Suprapubic skin (tissue), 4 donors: Measurements from ENCODE around the gene TTYH1. TPM values are rescaled to one million over a fixed set of nuclear protein-coding genes. Genes with fewer than 3 reads are reported as not detected.

Experiments
- DNase-seq, 2 donors: peaks; one replicate each; pipeline ENCODE4 v3.0.0-alpha.2; 2019; ENCODE audit warnings: low spot score in 2 of 2
- H3K27ac ChIP-seq: fragments of 200-600 bp; sonication (generic); one replicate; pipeline ENCODE4 v1.5.1; 2019
- H3K27me3 ChIP-seq: fragments of 200-600 bp; sonication (generic); one replicate; pipeline ENCODE4 v1.5.1; 2019
- H3K36me3 ChIP-seq: fragments of 200-600 bp; sonication (generic); one replicate; pipeline ENCODE4 v1.5.1; 2019
- H3K4me1 ChIP-seq: fragments of 200-600 bp; sonication (generic); one replicate; pipeline ENCODE4 v1.5.1; 2019
- H3K4me3 ChIP-seq: fragments of 200-600 bp; sonication (generic); one replicate; pipeline ENCODE4 v1.5.1; 2019; ENCODE audit warnings: mild to moderate bottlenecking
- H3K9me3 ChIP-seq: fragments of 200-600 bp; sonication (generic); one replicate; pipeline ENCODE4 v1.5.1; 2019
- CTCF ChIP-seq, 2 donors: fragments of 200-600 bp in 1 of 2; fragments of 450-650 bp in 1 of 2; sonication (generic) in 1 of 2; IDR thresholded peaks; one replicate each; pipeline ENCODE4 v1.5.1; 2016 to 2019; ENCODE audit warnings: antibody characterized with exemption in 2 of 2, mild to moderate bottlenecking in 1 of 2, moderate library complexity in 1 of 2
- EP300 ChIP-seq: sonication (generic); formaldehyde crosslinking; IDR thresholded peaks from one replicate; pipeline ENCODE4 v1.6.1; 2017; ENCODE audit warnings: antibody characterized with exemption
- POLR2A ChIP-seq, 2 donors: fragments of 450-650 bp; IDR thresholded peaks; one replicate each; pipeline ENCODE4 v1.6.1; 2017; ENCODE audit warnings: antibody characterized with exemption in 2 of 2, mild to moderate bottlenecking in 2 of 2, moderate library complexity in 2 of 2
- POLR2AphosphoS5 ChIP-seq, 3 donors: sonication (generic); formaldehyde crosslinking; IDR thresholded peaks; one replicate each; pipeline ENCODE4 v1.6.1; 2017; ENCODE audit warnings: antibody characterized with exemption in 3 of 3
- WGBS: methylation state at CpG from one replicate; pipeline ENCODE4 v1.1.5; 2018; 5-methylcytosine and 5-hydroxymethylcytosine counted together
- total RNA-seq, 4 donors: library from RNA; depleted of rRNA; stranded (reverse); fragments of >200 nt; gene quantifications; one replicate each; pipeline ENCODE4 v1.1.0, GENCODE V29; 2016

Gene TTYH1
- total RNA-seq, 4 donors from 2014 or later: 11.2 to 20.4 (median 12.5) TPM

- WGBS: 31% methylated on average over 4 of the region's 13 CpGs
- H3K27ac ChIP-seq: no peak overlapping the region
- H3K36me3 ChIP-seq: no peaks in the 10 kb centered on the region
- H3K27me3 ChIP-seq: peaks cover 48% of the 10 kb centered on the region
- TF ChIP-seq POLR2A (IDR thresholded peaks at IDR 0.05): no peak
- no peak for TF ChIP-seq POLR2AphosphoS5 (IDR thresholded peaks at IDR 0.05)
- TF ChIP-seq CTCF (IDR thresholded peaks at IDR 0.05): no peak
- TF ChIP-seq EP300: no peak
- no peak for DNase-seq
- peaks cover 20% of the 10 kb centered on the region for H3K4me1 ChIP-seq
- no peaks in the 10 kb centered on the region for H3K9me3 ChIP-seq
- H3K4me3 ChIP-seq: no peak overlapping the region
Observed at GRCh38 chr19:54429545-54430227, 14.4 kb downstream of the TTYH1 start.

DNA sequence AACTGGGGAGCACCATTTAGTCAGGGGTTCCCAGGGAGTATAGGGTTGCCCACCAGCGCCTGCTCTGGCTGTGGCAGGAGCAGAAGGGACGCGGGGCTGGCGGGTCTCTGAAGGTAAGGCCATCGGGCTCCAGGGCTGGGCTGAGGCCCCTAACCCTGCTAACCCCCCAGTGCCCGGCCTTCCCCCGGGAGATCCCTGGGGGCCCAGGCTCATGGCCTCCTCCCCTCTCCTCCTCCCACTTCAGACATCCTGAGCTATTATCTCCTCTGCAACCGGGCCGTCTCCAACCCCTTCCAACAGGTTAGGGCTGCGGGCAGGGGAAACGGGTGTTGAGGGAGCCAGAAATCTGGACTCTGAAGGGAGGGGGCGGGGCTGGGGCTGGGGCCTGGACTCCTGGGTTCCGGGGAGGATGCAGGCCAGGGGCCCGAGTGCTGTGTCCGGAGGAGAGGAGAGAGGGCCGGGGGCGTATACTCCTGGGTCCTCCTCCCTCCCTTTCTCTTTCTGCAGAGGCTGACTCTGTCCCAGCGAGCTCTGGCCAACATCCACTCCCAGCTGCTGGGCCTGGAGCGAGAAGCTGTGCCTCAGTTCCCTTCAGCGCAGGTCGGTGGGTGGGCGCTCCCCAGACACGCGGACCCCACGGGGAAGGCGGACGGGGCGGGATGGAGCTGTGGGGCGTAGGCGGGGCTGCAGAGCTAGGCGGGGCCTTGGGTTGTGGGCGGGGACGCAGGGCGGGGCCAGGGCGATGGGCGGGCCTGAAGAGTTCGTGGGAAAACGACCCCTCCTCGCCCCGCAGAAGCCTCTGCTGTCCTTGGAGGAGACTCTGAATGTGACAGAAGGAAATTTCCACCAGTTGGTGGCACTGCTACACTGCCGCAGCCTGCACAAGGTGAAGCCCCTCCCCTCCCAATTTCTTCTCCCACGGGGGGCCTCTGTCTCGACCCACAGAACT lies 15.3 kb downstream of the TTYH1 start:
- Histone ChIP-seq H3K27ac (peak overlapping the region; percentile 7), H3K9me3 (no peaks in the 10 kb centered on the region), H3K36me3 (no peaks in the 10 kb centered on the region), H3K4me1 (peaks cover 26% of the 10 kb centered on the region), H3K27me3 (peaks cover 40% of the 10 kb centered on the region), H3K4me3 (peak overlapping the region; percentile 38)
- WGBS: 3% methylated on average over 30 of the region's 43 CpGs
- DNase-seq: peak in 1 of 2 donors; percentile 73
- TF ChIP-seq EP300 (no peak), POLR2AphosphoS5 (IDR thresholded peaks at IDR 0.05) (no peak), CTCF (IDR thresholded peaks at IDR 0.05) (no peak), POLR2A (IDR thresholded peaks at IDR 0.05) (no peak)

DNA sequence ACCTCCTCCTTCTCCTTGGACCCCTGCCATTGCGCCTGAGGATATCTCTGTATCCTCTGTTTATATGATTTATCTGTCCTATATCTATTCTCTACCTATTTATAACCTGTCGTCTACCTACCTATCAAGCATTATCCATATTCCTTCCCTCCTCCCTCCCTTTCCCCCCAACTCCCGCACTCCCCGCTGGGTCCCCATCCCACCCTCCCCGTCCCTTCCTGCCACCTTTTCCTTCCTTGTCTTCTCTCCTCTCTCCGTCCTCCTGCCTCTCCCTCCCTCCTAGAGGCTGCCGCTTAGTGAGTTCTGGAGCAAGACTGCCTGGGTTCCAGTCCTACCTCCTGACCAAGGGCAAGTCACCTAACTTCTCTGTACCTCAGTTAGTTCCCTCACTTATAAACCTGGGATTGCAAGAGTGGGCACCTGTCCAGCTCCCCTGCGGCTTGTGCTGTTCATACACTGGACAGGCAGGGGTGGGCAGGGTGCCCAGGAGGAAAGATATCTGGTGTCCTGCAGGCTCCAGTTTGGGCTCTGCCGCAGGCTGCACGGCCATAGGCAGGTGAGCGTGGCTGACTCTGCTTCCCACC lies 16.1 kb downstream of the TTYH1 start:
- Histone ChIP-seq H3K4me3 (peak overlapping the region; percentile 38), H3K27me3 (peaks cover 32% of the 10 kb centered on the region), H3K9me3 (no peaks in the 10 kb centered on the region), H3K36me3 (no peaks in the 10 kb centered on the region), H3K4me1 (peaks cover 29% of the 10 kb centered on the region), H3K27ac (peak overlapping the region; percentile 7)
- TF ChIP-seq POLR2A (IDR thresholded peaks at IDR 0.05) (no peak), CTCF (IDR thresholded peaks at IDR 0.05) (no peak), POLR2AphosphoS5 (IDR thresholded peaks at IDR 0.05) (no peak), EP300 (no peak)
- WGBS: 27% methylated on average over 11 of the region's 11 CpGs
- peak in 1 of 2 donors; percentile 78 for DNase-seq

GRCh38 chr19:54432144-54432738 lies 17.0 kb downstream of the TTYH1 start:
- whole genome bisulfite sequencing: 53% methylated on average over 10 of the region's 10 CpGs
- Histone ChIP-seq H3K27ac (no peak overlapping the region), H3K4me3 (no peak overlapping the region), H3K27me3 (peaks cover 28% of the 10 kb centered on the region), H3K36me3 (no peaks in the 10 kb centered on the region), H3K9me3 (no peaks in the 10 kb centered on the region), H3K4me1 (peaks cover 29% of the 10 kb centered on the region)
- no peak for DNase-seq
- TF ChIP-seq EP300: no peak
- TF ChIP-seq POLR2AphosphoS5 (IDR thresholded peaks at IDR 0.05): no peak
- TF ChIP-seq CTCF (IDR thresholded peaks at IDR 0.05): no peak
- TF ChIP-seq POLR2A (IDR thresholded peaks at IDR 0.05): no peak
